ENCODE measurements around the gene RAB6B. TPM values are rescaled to one million over a fixed set of nuclear protein-coding genes. Genes with fewer than 3 reads are reported as not detected.
"Not testable (repeated sequence)": the region's sequence is repeated elsewhere in the genome, so short reads cannot be mapped to it uniquely, and the experiment has no call there.

Gene RAB6B
- total and polyA plus RNA-seq, 4 donors, result 1.8 to 5.1 (median 3.2) TPM

DNA sequence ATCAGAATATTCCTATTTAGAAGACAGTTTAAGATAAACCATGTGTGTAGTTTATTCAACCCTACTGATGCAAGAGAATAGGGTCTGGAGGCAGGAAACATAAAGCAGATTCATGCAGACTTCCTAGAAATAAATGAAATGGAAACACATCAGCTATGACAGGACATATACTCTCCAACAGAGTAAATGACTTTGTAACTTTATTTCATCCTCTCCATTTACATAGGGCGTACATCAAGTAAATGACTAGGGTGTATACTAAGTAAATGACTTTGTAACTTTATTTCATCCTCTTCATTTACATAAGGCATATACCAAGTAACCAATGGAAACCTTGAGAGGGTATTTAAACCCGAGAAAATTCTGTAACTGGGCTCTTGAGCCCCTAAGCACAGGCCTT lies 107.7 kb downstream of the RAB6B start:
- H3K27me3 ChIP-seq (ENCODE audit: control insufficient read depth in 3 of 3, insufficient read depth in 3 of 3, low read length in 2 of 3), result peaks cover 0 to 16% (median 8%) of the 10 kb centered on the region in 3 donors
- H3K27ac ChIP-seq (ENCODE audit: low read depth in 1 of 2, low read length in 1 of 2), result no peak overlapping the region
- WGBS, 2 donors, result 70 to 86% methylated on average over 2 of the region's 2 CpGs
- TF ChIP-seq, protein P1, sequence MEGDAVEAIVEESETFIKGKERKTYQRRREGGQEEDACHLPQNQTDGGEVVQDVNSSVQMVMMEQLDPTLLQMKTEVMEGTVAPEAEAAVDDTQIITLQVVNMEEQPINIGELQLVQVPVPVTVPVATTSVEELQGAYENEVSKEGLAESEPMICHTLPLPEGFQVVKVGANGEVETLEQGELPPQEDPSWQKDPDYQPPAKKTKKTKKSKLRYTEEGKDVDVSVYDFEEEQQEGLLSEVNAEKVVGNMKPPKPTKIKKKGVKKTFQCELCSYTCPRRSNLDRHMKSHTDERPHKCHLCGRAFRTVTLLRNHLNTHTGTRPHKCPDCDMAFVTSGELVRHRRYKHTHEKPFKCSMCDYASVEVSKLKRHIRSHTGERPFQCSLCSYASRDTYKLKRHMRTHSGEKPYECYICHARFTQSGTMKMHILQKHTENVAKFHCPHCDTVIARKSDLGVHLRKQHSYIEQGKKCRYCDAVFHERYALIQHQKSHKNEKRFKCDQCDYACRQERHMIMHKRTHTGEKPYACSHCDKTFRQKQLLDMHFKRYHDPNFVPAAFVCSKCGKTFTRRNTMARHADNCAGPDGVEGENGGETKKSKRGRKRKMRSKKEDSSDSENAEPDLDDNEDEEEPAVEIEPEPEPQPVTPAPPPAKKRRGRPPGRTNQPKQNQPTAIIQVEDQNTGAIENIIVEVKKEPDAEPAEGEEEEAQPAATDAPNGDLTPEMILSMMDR (IDR thresholded peaks at IDR 0.05; ENCODE audit: control extremely low read depth, extremely low read depth), result no peak
- peaks cover 0 to 8% (median 0%) of the 10 kb centered on the region in 4 donors for H3K9me3 ChIP-seq (ENCODE audit: control insufficient read depth in 4 of 4, insufficient read depth in 3 of 4, low read length in 3 of 4)
- H3K9ac ChIP-seq (ENCODE audit: insufficient read depth in 1 of 2, low read length in 2 of 2), result no peak overlapping the region
- no peak for ATAC-seq (ENCODE audit: insufficient read depth, low FRiP score)
- no peak overlapping the region for H3K4me3 ChIP-seq
- DNase-seq, result no peak
- no peaks in the 10 kb centered on the region for H3K4me1 ChIP-seq (ENCODE audit: control insufficient read depth in 5 of 5, insufficient read depth in 5 of 5, low read length in 5 of 5)
- H3K36me3 ChIP-seq (ENCODE audit: control insufficient read depth in 4 of 4, insufficient read depth in 4 of 4, low read length in 4 of 4), result no peaks in the 10 kb centered on the region

DNA sequence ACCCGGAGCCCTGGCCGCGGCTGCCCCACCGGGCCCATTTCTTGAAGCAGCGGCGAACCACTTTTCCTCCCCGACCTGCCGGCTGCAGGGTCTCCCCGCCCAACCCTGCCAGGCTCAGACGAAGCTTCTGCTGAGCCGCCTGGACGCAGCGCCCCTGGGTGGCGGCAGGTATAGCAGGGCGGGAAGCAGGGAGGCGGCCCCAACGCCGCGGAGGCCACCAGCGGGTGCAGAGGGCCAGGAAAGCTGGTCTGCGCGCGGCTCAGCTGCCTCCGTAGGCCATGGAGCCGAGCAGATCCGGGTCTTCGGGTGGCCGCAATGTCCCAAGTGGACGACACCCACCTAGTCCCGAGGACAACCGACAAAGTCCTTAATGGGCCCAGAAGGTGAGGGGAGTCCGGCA lies 111.9 kb downstream of the RAB6B start:
- Histone ChIP-seq H3K36me3 (ENCODE audit: control insufficient read depth in 4 of 4, insufficient read depth in 4 of 4, low read length in 4 of 4) (no peaks in the 10 kb centered on the region), H3K9me3 (ENCODE audit: control insufficient read depth in 4 of 4, insufficient read depth in 3 of 4, low read length in 3 of 4) (no peaks in the 10 kb centered on the region), H3K27ac (ENCODE audit: low read depth in 1 of 2, low read length in 1 of 2) (no peak overlapping the region), H3K9ac (ENCODE audit: insufficient read depth in 1 of 2, low read length in 2 of 2) (no peak overlapping the region), H3K4me1 (ENCODE audit: control insufficient read depth in 5 of 5, insufficient read depth in 5 of 5, low read length in 5 of 5) (no peaks in the 10 kb centered on the region), H3K27me3 (ENCODE audit: control insufficient read depth in 3 of 3, insufficient read depth in 3 of 3, low read length in 2 of 3) (peaks cover 0 to 21% (median 8%) of the 10 kb centered on the region in 3 donors), H3K4me3 (no peak overlapping the region)
- no peak for DNase-seq
- TF ChIP-seq, protein P1 (IDR thresholded peaks at IDR 0.05; ENCODE audit: control extremely low read depth, extremely low read depth), result no peak
- WGBS, 2 donors, result 59 to 72% methylated on average over 32 of the region's 32 CpGs
- ATAC-seq (ENCODE audit: insufficient read depth, low FRiP score), result no peak

GRCh38 chr3:133782454-133782853 lies 113.2 kb downstream of the RAB6B start:
- WGBS, 2 donors, result 67 to 92% methylated on average over 2 of the region's 2 CpGs
- TF ChIP-seq, protein P1 (IDR thresholded peaks at IDR 0.05; ENCODE audit: control extremely low read depth, extremely low read depth), result no peak

GRCh38 chr3:133781570-133781969 lies 114.1 kb downstream of the RAB6B start:
- H3K9me3 ChIP-seq (ENCODE audit: control insufficient read depth in 4 of 4, insufficient read depth in 3 of 4, low read length in 3 of 4), result no peaks in the 10 kb centered on the region
- DNase-seq (no peak), ATAC-seq (ENCODE audit: insufficient read depth, low FRiP score) (no peak)
- H3K9ac ChIP-seq (ENCODE audit: insufficient read depth in 1 of 2, low read length in 2 of 2), result no peak overlapping the region
- H3K4me3 ChIP-seq, result no peak overlapping the region
- no peak overlapping the region for H3K27ac ChIP-seq (ENCODE audit: low read depth in 1 of 2, low read length in 1 of 2)
- no peaks in the 10 kb centered on the region for H3K36me3 ChIP-seq (ENCODE audit: control insufficient read depth in 4 of 4, insufficient read depth in 4 of 4, low read length in 4 of 4)
- H3K4me1 ChIP-seq (ENCODE audit: control insufficient read depth in 5 of 5, insufficient read depth in 5 of 5, low read length in 5 of 5), result no peaks in the 10 kb centered on the region
- TF ChIP-seq, protein P1 (IDR thresholded peaks at IDR 0.05; ENCODE audit: control extremely low read depth, extremely low read depth), result no peak
- H3K27me3 ChIP-seq (ENCODE audit: control insufficient read depth in 3 of 3, insufficient read depth in 3 of 3, low read length in 2 of 3), result peaks cover 0 to 15% (median 8%) of the 10 kb centered on the region in 3 donors

More at GRCh38 chr3:133782454-133782853, 113.2 kb downstream of the RAB6B start:
- Histone ChIP-seq H3K27ac (ENCODE audit: low read depth in 1 of 2, low read length in 1 of 2) (no peak overlapping the region), H3K4me1 (ENCODE audit: control insufficient read depth in 5 of 5, insufficient read depth in 5 of 5, low read length in 5 of 5) (no peaks in the 10 kb centered on the region), H3K9ac (ENCODE audit: insufficient read depth in 1 of 2, low read length in 2 of 2) (no peak overlapping the region), H3K36me3 (ENCODE audit: control insufficient read depth in 4 of 4, insufficient read depth in 4 of 4, low read length in 4 of 4) (no peaks in the 10 kb centered on the region), H3K4me3 (no peak overlapping the region), H3K27me3 (ENCODE audit: control insufficient read depth in 3 of 3, insufficient read depth in 3 of 3, low read length in 2 of 3) (peaks cover 0 to 17% (median 8%) of the 10 kb centered on the region in 3 donors), H3K9me3 (ENCODE audit: control insufficient read depth in 4 of 4, insufficient read depth in 3 of 4, low read length in 3 of 4) (no peaks in the 10 kb centered on the region)
- DNase-seq (no peak), ATAC-seq (ENCODE audit: insufficient read depth, low FRiP score) (no peak)

DNA sequence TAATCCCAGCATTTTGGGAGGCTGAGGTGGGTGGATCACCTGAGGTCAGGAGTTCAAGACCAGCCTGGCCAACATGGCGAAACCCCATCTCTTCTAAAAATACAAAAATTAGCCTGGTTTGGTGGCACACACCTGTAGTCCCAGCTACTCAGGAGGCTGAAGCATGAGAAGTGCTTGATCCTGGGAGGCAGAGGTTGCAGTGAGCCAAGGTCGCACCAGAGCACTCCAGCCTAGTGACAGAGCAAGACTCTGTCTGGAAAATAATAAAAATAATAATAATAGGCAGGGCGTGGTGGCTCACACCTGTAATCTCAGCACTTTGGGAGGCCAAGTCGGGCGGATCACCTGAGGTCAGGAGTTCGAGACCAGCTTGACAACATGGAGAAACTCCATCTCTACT lies 114.9 kb downstream of the RAB6B start:
- H3K27ac ChIP-seq (ENCODE audit: low read depth in 1 of 2, low read length in 1 of 2); H3K36me3 ChIP-seq (ENCODE audit: control insufficient read depth in 4 of 4, insufficient read depth in 4 of 4, low read length in 4 of 4); H3K9ac ChIP-seq (ENCODE audit: insufficient read depth in 1 of 2, low read length in 2 of 2); DNase-seq; H3K4me3 ChIP-seq; H3K4me1 ChIP-seq (ENCODE audit: control insufficient read depth in 5 of 5, insufficient read depth in 5 of 5, low read length in 5 of 5); H3K9me3 ChIP-seq (ENCODE audit: control insufficient read depth in 4 of 4, insufficient read depth in 3 of 4, low read length in 3 of 4); ATAC-seq (ENCODE audit: insufficient read depth, low FRiP score): not testable (repeated sequence)
- 91 to 97% methylated on average over 6 of the region's 6 CpGs for WGBS, 2 donors
- H3K27me3 ChIP-seq (ENCODE audit: control insufficient read depth in 3 of 3, insufficient read depth in 3 of 3, low read length in 2 of 3), result peaks cover 0 to 12% (median 8%) of the 10 kb centered on the region in 3 donors
